GM12874 (cell line): Measurements from ENCODE around the gene TMUB2.

ENCODE experiments used
- CTCF ChIP-seq: IDR thresholded peaks from 2 replicates; pipeline ENCODE4 v1.5.1; 2011; ENCODE audit warnings: low read depth, mild to moderate bottlenecking, control low read depth, low read length, moderate library complexity; ENCODE audit not compliant: insufficient read depth

TMUB2 gene

GRCh38 chr17:44186307-44187130 lies at the start of gene TMUB2:
TMUB2 (plus strand) TSS chr17:44186972; CDS start chr17:44187709, 737 bp downstream.
- TF ChIP-seq CTCF = no peak

GRCh38 chr17:44137891-44138709 lies 48.7 kb upstream of the TMUB2 start:
- no peak for TF ChIP-seq CTCF

GRCh38 chr17:44144966-44145739 lies 41.6 kb upstream of the TMUB2 start:
- TF ChIP-seq CTCF = no peak

GRCh38 chr17:44146375-44147346 lies 40.1 kb upstream of the TMUB2 start:
- no peak for TF ChIP-seq CTCF

GRCh38 chr17:44147812-44148211 lies 39.0 kb upstream of the TMUB2 start:
- no peak for TF ChIP-seq CTCF

GRCh38 chr17:44149750-44150329 lies 36.9 kb upstream of the TMUB2 start:
- TF ChIP-seq CTCF = no peak
